BLaER1 treated with 17β-estradiol and CSF1 and Interleukin-3, amounts not matched to agents 10 nM and 100 nM (cell line): ENCODE data around the gene RPS6KA2.

Source experiments
- H3K27ac ChIP-seq, 11 experiments: shearing (Covaris generic); formaldehyde crosslinking; 2 replicates each; pipeline ENCODE4 v1.8.1; 2022
- H3K27me3 ChIP-seq, 11 experiments: shearing (Covaris generic); formaldehyde crosslinking; 2 replicates each; pipeline ENCODE4 v1.8.1; 2022
- H3K36me3 ChIP-seq, 11 experiments: shearing (Covaris generic); formaldehyde crosslinking; 2 replicates each; pipeline ENCODE4 v1.8.1; 2022
- H3K4me1 ChIP-seq, 10 experiments: shearing (Covaris generic); formaldehyde crosslinking; 2 replicates each; pipeline ENCODE4 v1.8.1; 2022
- H3K4me2 ChIP-seq, 11 experiments: shearing (Covaris generic); formaldehyde crosslinking; 2 replicates each; pipeline ENCODE4 v1.8.1; 2022
- H3K4me3 ChIP-seq, 10 experiments: shearing (Covaris generic); formaldehyde crosslinking; 2 replicates each; pipeline ENCODE4 v1.8.1; 2022
- H3K9ac ChIP-seq, 11 experiments: shearing (Covaris generic); formaldehyde crosslinking; 2 replicates each; pipeline ENCODE4 v1.8.1; 2022
- H3K9me3 ChIP-seq, 11 experiments: shearing (Covaris generic); formaldehyde crosslinking; replicated peaks in 1 of 11; 2 replicates each; pipeline ENCODE4 v1.8.1; 2022
- H4K20me1 ChIP-seq, 11 experiments: shearing (Covaris generic); formaldehyde crosslinking; 2 replicates each; pipeline ENCODE4 v1.8.1; 2022
- Cebpa-rat ChIP-seq, 11 experiments: shearing (Covaris generic); IDR thresholded peaks; 2 replicates each; pipeline ENCODE4 v1.8.1; 2022

The RPS6KA2 gene

GRCh38 chr6:166580076-166581050 lies 46.7 kb downstream of the RPS6KA2 start:
- Histone ChIP-seq H3K9me3 (peaks cover 17 to 30% (median 26%) of the 10 kb centered on the region in 11 experiments), H3K27me3 (no peaks in the 10 kb centered on the region), H3K4me3 (no peak overlapping the region), H3K27ac (no peak overlapping the region), H3K9ac (no peak overlapping the region), H4K20me1 (peaks cover 0 to 26% (median 0%) of the 10 kb centered on the region in 11 experiments; a peak in 2 of 22 replicates), H3K4me1 (peaks cover 0 to 17% (median 7%) of the 10 kb centered on the region in 10 experiments; a peak in 12 of 20 replicates), H3K4me2 (no peak overlapping the region), H3K36me3 (no peaks in the 10 kb centered on the region; a peak in 2 of 22 replicates)
- no peak for TF ChIP-seq Cebpa-rat (IDR thresholded peaks at IDR 0.05)

GRCh38 chr6:166579237-166579850 lies 47.7 kb downstream of the RPS6KA2 start:
- Histone ChIP-seq H3K9ac (no peak overlapping the region), H3K4me3 (no peak overlapping the region), H4K20me1 (peaks cover 0 to 18% (median 0%) of the 10 kb centered on the region in 11 experiments; a peak in 2 of 22 replicates), H3K4me2 (no peak overlapping the region), H3K27ac (no peak overlapping the region), H3K36me3 (no peaks in the 10 kb centered on the region; a peak in 2 of 22 replicates), H3K27me3 (no peaks in the 10 kb centered on the region), H3K9me3 (peaks cover 17 to 31% (median 27%) of the 10 kb centered on the region in 11 experiments), H3K4me1 (peaks cover 0 to 9% (median 7%) of the 10 kb centered on the region in 10 experiments; a peak in 12 of 20 replicates)
- no peak for TF ChIP-seq Cebpa-rat (IDR thresholded peaks at IDR 0.05)

- TF ChIP-seq Cebpa-rat (IDR thresholded peaks at IDR 0.05), result no peak
- Histone ChIP-seq H4K20me1 (peaks cover 0 to 16% (median 0%) of the 10 kb centered on the region in 11 experiments; a peak in 2 of 22 replicates), H3K27me3 (no peaks in the 10 kb centered on the region), H3K4me2 (no peak overlapping the region), H3K9ac (no peak overlapping the region), H3K27ac (no peak overlapping the region), H3K4me3 (no peak overlapping the region), H3K36me3 (no peaks in the 10 kb centered on the region; a peak in 2 of 22 replicates), H3K9me3 (peaks cover 17 to 31% (median 27%) of the 10 kb centered on the region in 11 experiments), H3K4me1 (peaks cover 0 to 6% (median 3%) of the 10 kb centered on the region in 10 experiments; a peak in 14 of 20 replicates)
These were observed 48.4 kb downstream of the RPS6KA2 start for GRCh38 chr6:166578536-166579236.

GRCh38 chr6:166575205-166575604 lies 51.8 kb downstream of the RPS6KA2 start:
- Histone ChIP-seq H3K27ac (no peak overlapping the region), H3K9ac (no peak overlapping the region), H3K4me3 (no peak overlapping the region), H3K27me3 (no peaks in the 10 kb centered on the region), H3K4me1 (peaks cover 15 to 32% (median 20%) of the 10 kb centered on the region in 10 experiments), H3K9me3 (peaks cover 17 to 31% (median 27%) of the 10 kb centered on the region in 11 experiments), H3K36me3 (no peaks in the 10 kb centered on the region; a peak in 2 of 22 replicates), H4K20me1 (peaks cover 0 to 35% (median 0%) of the 10 kb centered on the region in 11 experiments; a peak in 5 of 22 replicates), H3K4me2 (no peak overlapping the region)
- TF ChIP-seq Cebpa-rat (IDR thresholded peaks at IDR 0.05), result no peak

- no peak overlapping the region for H3K9ac ChIP-seq
- no peak overlapping the region for H3K27ac ChIP-seq
- H3K36me3 ChIP-seq, result no peaks in the 10 kb centered on the region; a peak in 2 of 22 replicates
- H3K9me3 ChIP-seq, result peaks cover 17 to 31% (median 27%) of the 10 kb centered on the region in 11 experiments
- H3K27me3 ChIP-seq, result no peaks in the 10 kb centered on the region
- H3K4me2 ChIP-seq, result peak overlapping the region in 10 of 11 experiments; percentile 23 to 76 (median 65); a peak in 12 of 22 replicates
- TF ChIP-seq Cebpa-rat (IDR thresholded peaks at IDR 0.05), result no peak
- H4K20me1 ChIP-seq, result peaks cover 0 to 45% (median 0%) of the 10 kb centered on the region in 11 experiments; a peak in 5 of 22 replicates
- H3K4me3 ChIP-seq, result no peak overlapping the region
- H3K4me1 ChIP-seq, result peaks cover 15 to 32% (median 20%) of the 10 kb centered on the region in 10 experiments
These were observed 53.4 kb downstream of the RPS6KA2 start for GRCh38 chr6:166573511-166574216.

GRCh38 chr6:166572370-166573261 lies 54.4 kb downstream of the RPS6KA2 start:
- Histone ChIP-seq H3K4me3 (no peak overlapping the region), H3K36me3 (no peaks in the 10 kb centered on the region; a peak in 2 of 22 replicates), H3K9me3 (peaks cover 17 to 25% (median 21%) of the 10 kb centered on the region in 11 experiments), H3K27me3 (no peaks in the 10 kb centered on the region), H4K20me1 (peaks cover 0 to 45% (median 0%) of the 10 kb centered on the region in 11 experiments; a peak in 5 of 22 replicates), H3K9ac (peak overlapping the region in 2 of 11 experiments; percentile 24; a peak in 1 of 22 replicates), H3K4me1 (peaks cover 15 to 32% (median 20%) of the 10 kb centered on the region in 10 experiments), H3K4me2 (peak overlapping the region; percentile 23 to 76 (median 61); a peak in 21 of 22 replicates), H3K27ac (peak overlapping the region in 3 of 11 experiments; percentile 37 to 47 (median 42); a peak in 5 of 22 replicates)
- TF ChIP-seq Cebpa-rat (IDR thresholded peaks at IDR 0.05), result no peak
